CD4-positive, alpha-beta T cell treated with Interleukin-6 at 100 ng/mL for 8 hours (primary cell): ENCODE data around the gene STEAP1B.
"Not testable (repeated sequence)": the region's sequence is repeated elsewhere in the genome, so short reads cannot be mapped to it uniquely, and the experiment has no call there.

ENCODE experiments used
- DNase-seq: peaks from one replicate; pipeline ENCODE4 v3.0.0-alpha.2; 2020; ENCODE audit warnings: mixed read lengths, low spot score

The STEAP1B gene

GRCh38 chr7:22499888-22500689, at the start of gene STEAP1B:
Gene STEAP1B, minus strand, starts transcription at chr7:22500188. Its CDS starts 5,333 bp downstream, at chr7:22494855.
- peak; percentile 79 for DNase-seq

- no peak for DNase-seq
Measured at GRCh38 chr7:22549051-22549450, 49.1 kb upstream of the STEAP1B start.

GRCh38 chr7:22548313-22548712, 48.3 kb upstream of the STEAP1B start:
- DNase-seq = no peak

- no peak for DNase-seq
Measured at GRCh38 chr7:22546769-22547168, 46.8 kb upstream of the STEAP1B start.

- DNase-seq = no peak
Measured at GRCh38 chr7:22545529-22545928, 45.5 kb upstream of the STEAP1B start.

GRCh38 chr7:22544245-22544644, 44.3 kb upstream of the STEAP1B start:
- no peak for DNase-seq

GRCh38 chr7:22543169-22543568, 43.2 kb upstream of the STEAP1B start:
- no peak for DNase-seq

GRCh38 chr7:22542669-22543068, 42.7 kb upstream of the STEAP1B start:
- no peak for DNase-seq

GRCh38 chr7:22542254-22542653, 42.3 kb upstream of the STEAP1B start:
- DNase-seq = no peak

GRCh38 chr7:22541789-22542188, 41.8 kb upstream of the STEAP1B start:
- no peak for DNase-seq

- not testable (repeated sequence) for DNase-seq
Measured at GRCh38 chr7:22528537-22528936, 28.5 kb upstream of the STEAP1B start.

- DNase-seq = not testable (repeated sequence)
Measured at GRCh38 chr7:22524353-22524947, 24.5 kb upstream of the STEAP1B start.

GRCh38 chr7:22523478-22524352, 23.7 kb upstream of the STEAP1B start:
- not testable (repeated sequence) for DNase-seq

- not testable (repeated sequence) for DNase-seq
Measured at GRCh38 chr7:22519560-22519959, 19.6 kb upstream of the STEAP1B start.

- DNase-seq = not testable (repeated sequence)
Measured at GRCh38 chr7:22516950-22517349, 17.0 kb upstream of the STEAP1B start.

GRCh38 chr7:22514963-22515362, 15.0 kb upstream of the STEAP1B start:
- not testable (repeated sequence) for DNase-seq

- not testable (repeated sequence) for DNase-seq
Measured at GRCh38 chr7:22507320-22507719, 7.3 kb upstream of the STEAP1B start.

- DNase-seq = not testable (repeated sequence)
Measured at GRCh38 chr7:22506316-22507020, 6.5 kb upstream of the STEAP1B start.

- DNase-seq = not testable (repeated sequence)
Measured at GRCh38 chr7:22504519-22504918, 4.5 kb upstream of the STEAP1B start.

- DNase-seq = not testable (repeated sequence)
Measured at GRCh38 chr7:22502104-22502503, 2.1 kb upstream of the STEAP1B start.

GRCh38 chr7:22501336-22501735, 1.3 kb upstream of the STEAP1B start:
- peak; percentile 7 for DNase-seq

- no peak for DNase-seq
Measured at GRCh38 chr7:22499044-22499443, 944 bp downstream of the STEAP1B start.
